SH-SY5Y (cell line): Measurements from ENCODE around the gene EPHB2.
A peak's percentile ranks its signal among the peaks of the same experiment; 100 is the strongest.

Experiments
- GATA2 ChIP-seq: IDR thresholded peaks from 2 replicates; pipeline ENCODE4 v1.6.1; 2011; ENCODE audit warnings: mild to moderate bottlenecking, low read depth, low read length
- GATA3 ChIP-seq: IDR thresholded peaks from 2 replicates; pipeline ENCODE4 v1.6.1; 2011; ENCODE audit warnings: low read depth, mild to moderate bottlenecking, low read length, moderate library complexity

Gene EPHB2

DNA sequence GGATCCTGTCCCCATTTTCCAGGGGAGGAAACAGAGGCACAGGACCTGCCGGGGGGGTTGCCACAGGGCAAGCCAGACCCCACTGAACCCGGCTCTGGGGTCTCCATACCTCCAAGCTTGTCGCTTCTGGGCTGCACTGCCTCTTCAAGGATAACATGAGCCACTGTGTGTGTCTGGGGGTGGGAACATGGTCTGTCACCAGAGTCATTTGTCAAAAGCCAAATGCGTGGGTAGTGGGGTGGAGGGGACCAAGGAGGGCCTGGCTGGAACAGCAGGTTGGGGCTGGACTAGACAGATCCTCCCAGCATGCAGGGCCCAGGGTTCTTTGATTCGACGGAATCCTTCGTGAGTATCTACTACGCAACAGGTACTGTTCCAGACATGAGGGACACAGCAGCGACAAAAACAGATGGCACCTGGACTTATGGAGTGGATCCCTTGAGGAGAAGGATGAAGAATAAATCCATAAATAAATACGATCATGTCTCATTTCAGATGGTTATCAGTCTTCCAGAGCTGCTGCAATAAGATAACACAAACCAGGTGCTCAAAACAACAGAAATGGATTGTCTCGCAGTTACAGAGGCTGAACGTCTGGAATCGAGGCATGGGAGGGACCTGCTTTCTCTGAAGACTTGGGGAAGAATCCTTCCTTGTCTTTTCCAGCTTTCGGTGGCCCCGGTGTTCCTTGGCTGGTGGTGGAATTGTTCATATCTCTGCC, 28.9 kb upstream of the EPHB2 start:
- TF ChIP-seq GATA2 = peak; percentile 94
- TF ChIP-seq GATA3 = no peak; the same call in 1 of the 2 replicates

DNA sequence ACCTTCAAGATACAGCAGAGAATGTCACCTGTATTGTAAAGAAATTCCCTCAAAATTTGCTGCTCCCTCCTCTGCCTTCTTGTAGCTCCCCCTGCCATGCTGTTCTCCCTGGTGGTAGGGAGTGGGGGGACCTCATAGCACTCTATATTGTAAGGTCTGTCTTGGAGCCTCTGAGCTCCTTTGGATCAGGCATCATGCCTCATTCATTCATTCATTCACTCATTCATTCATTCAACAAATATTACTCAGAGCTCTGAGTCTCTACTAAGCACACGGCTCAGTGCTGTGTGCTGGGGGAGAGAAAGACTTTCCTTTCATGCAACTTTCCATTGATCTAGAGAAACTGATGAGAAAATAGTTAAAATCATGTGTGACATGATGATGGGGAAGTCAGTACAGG, 27.1 kb upstream of the EPHB2 start:
- no peak for TF ChIP-seq GATA2
- no peak for TF ChIP-seq GATA3

DNA sequence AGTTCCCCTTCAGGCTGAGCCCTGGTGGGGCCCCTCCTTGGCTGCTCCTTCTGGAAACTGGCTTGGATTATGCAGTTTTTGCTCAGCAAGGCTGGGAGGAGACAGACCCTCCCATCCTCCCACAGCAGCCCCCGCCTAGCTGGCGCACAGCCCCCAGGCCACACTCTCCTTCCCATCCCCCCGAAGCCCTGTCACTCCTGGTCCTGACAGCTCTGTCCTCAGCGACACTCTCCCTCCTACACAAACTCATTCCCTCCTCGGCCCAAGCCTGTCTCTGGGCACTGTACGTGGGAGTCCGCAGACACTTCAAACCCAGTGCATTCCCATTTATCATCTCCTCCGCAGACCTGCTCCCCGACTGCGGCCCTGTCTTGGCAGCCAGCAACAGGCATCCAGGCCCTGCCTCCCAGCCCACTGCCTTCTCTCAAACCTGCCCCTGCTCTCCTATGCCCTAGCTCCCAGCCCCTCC, 25.0 kb upstream of the EPHB2 start:
- TF ChIP-seq GATA2 (no peak), GATA3 (no peak)

DNA sequence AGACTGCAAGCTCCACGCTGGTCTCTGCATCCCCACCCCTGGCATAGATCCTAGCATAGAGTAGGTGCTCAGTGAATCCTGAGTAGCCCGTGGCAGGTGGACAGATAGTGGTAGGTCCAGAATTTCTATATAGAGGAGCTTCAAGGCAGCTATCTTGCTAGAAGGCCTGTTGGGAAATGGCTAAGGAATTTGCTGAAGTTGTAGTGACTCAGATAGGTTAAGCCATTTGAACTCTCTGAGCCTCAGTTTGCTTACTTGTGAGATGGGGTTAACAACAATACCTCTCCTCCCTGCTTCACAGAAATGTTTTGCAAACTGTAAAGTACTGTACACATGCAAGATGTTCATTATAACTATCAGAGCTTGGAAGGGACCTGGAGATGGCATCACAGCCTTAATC, 23.4 kb upstream of the EPHB2 start:
- TF ChIP-seq GATA2 (no peak), GATA3 (no peak)

DNA sequence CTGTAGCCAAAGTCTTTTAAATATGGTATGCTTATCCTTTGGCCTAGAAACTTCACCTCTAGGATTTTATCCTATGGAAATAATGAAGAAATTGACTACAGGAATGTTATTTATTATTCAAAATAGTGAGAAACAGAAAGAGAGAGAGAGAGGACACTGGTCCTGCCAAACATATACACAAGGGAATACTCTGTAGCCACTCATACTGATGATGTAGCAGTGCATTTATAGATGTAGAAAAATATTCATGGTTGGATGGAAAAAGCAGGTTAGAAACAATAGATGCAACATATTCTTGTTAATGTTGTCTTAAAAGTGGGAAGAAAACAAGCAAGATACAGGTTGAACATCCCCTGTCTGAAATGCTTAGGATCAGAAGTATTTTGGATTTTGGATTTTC, 22.2 kb upstream of the EPHB2 start:
- TF ChIP-seq GATA3 = no peak
- no peak for TF ChIP-seq GATA2

DNA sequence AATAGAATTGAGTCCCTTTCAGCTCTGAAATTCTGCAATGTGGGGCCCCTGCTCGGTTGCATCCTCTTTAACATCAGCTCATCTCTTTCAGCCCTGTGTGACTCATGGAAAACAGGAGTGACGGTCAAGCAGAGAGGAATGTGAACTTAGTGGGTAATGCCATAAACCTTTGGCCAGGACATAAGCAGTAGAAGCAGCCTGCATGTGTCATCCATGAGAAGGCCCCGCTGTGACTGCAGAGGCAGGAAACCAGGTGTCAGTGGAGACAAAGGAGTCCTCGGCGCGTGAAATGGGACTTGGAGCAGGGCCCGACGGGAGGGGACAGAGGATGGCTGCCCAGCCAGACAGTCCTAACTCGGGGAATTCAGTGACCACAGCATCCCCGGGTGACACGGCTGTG, 21.1 kb upstream of the EPHB2 start:
- no peak for TF ChIP-seq GATA2
- TF ChIP-seq GATA3 = no peak

DNA sequence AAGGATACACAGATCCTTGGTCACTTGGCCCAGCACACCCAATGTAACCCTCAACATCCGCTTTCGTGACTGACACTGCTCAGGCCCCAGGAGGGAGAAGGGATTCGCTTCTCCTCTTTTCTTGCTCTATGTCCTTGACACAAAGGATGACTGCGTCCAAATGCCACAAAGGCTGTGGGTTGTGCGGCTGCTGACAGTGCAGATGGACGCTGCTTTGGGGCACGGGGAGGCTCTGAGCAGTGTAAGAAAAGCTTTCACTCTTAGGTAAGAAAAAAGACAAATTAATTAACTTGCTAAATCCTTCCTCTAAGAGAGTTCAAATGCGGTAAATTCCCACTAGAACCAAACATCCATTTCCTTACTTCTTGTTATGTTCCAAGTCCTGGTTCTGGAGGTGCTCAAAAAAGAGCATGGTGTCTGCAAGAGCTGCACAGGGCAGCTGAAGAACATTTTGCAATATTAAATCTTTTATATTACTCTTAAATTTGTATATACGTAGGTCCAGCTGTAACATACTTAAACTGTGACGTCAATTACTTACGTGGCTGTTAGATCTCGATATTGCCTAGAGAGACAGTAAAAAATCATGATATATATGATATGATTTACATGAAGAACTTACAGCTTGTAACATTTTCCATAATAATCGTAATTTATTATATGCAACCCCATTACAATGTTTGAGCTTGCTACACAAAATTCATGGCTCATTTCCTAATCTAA, 19.4 kb upstream of the EPHB2 start:
- TF ChIP-seq GATA2 (no peak), GATA3 (no peak)

DNA sequence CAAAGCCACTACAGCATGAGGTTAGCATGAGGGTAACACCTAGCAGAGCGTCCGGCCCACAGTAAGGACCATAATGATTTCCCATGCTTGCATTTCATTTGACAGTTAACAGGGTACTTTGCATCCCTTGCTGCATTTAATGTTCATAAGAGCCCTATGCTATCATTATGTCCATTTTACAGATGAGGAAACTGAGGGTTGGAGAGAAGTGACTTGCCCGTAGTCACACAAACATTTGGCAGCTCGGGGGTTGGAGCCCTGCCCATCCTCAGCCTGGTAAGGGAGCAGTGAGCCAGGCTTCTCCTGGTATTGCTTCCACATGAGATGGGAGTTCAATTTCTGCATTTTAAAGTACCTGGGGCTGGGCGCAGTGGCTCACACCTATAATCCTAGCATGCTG, 16.5 kb upstream of the EPHB2 start:
- TF ChIP-seq GATA3 = no peak
- no peak for TF ChIP-seq GATA2

DNA sequence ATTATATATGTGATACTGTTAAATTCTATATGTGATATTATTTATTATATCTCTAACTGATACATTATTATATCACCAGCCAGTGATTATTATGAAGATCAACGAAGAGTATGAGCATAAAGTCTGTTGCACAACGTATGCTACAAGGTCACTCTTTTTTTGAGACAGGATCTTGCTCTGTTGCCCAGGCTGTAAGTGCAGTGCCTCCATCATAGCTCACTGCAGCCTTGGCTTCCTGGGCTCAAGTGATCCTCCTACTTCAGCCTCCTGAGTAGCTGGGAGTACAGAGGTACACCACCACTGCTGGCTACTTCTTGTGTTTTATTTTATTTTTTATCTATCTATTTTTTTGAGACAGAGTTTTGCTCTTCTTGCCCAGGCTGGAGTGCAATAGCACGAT, 14.0 kb upstream of the EPHB2 start:
- TF ChIP-seq GATA3 (no peak), GATA2 (no peak)

DNA sequence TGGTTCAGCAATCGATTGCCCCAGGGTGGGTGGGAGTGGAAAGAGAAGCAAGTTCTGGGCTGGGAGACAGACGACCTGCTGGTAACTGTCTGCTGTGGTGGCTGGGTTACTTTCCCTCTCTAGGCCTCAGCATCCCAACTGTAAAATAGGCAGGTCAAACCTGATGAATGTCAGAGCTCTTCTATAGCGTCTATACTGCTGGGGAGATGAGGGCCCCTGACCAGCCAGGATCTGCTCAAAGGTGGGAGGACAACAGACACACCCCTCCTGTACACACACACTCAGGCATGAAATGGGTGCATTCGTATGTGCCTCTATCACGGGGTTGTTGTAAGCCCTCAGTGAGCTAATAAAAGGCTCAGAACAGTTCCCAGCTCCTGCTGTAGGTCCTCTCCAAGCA, 12.7 kb upstream of the EPHB2 start:
- TF ChIP-seq GATA3 = no peak
- TF ChIP-seq GATA2 = no peak

DNA sequence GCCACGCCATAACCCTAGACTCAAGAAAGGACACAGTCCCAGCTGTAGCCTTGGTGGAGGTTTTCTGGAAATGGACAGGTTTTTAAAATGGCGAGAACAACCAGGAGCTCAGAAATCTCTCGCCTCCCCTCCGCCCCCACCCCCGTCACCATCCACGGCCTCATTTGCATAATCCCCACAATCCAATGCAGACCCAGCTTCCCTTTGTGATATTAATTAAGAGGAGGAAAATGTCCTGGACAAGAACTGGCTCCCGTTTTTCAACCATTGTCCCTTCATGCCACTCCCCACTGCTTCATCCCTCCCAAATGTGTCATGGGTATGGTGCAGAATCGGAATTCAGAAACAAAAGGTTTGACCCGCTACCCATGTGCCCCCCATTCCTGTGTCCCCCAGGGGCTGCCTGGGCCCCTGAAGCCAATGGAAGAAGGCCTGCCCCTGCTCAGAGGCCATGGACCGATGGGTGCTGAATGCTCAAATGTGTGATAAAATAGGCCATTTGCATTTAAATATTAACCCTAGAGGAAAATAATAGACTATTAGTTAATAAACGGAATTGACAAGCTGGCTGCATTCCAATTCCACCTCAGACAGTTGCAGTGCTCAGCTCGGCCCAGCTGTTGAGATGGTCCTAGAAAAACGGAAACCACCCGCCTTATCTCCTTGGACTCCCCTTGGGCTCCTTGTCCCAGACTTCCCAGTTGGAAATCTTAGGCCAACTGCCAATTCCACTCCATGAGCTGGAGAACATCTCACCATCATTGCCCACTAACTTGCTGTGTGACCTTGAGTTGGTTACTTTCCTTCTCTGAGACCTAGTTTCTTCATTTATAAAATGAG, 10.7 kb upstream of the EPHB2 start:
- TF ChIP-seq GATA2 (no peak), GATA3 (no peak)

DNA sequence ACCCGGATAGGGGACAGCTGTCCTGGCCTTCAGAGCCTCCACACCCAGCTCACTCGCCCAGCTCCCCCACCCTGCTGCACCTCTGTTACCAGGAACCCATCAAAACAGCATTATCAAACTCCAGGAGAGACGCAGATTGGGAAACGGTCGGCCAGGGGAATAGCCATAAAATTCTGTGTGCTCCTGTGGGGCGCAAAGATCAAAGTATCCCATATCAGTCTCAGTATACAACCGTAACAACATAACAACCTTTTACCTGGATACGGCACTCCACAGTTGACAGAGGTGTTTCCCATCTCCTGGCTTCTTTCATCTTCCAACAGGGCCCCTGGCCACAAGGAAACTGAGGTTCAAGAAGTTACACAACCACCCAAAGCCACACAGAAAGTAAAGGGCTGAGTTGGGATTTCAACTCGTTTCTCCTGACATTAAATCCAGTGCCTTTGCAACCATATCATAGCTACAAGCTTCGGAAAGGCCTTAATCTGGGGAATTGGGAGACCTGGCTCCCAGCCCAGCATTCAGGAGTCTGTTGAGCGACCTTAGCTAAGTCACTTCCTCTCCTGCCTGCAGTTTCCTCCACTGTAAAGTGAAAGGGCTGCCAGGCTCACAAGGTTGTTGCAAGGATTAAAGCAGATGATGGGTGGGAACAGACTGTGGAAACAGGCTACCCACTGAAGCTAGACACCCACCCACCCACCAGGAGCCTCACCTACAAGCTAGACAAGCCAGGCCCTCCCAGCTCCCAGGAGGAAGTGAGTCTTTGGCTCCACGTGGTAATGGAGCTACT, 8.1 kb upstream of the EPHB2 start:
- TF ChIP-seq GATA3 (no peak), GATA2 (no peak)

DNA sequence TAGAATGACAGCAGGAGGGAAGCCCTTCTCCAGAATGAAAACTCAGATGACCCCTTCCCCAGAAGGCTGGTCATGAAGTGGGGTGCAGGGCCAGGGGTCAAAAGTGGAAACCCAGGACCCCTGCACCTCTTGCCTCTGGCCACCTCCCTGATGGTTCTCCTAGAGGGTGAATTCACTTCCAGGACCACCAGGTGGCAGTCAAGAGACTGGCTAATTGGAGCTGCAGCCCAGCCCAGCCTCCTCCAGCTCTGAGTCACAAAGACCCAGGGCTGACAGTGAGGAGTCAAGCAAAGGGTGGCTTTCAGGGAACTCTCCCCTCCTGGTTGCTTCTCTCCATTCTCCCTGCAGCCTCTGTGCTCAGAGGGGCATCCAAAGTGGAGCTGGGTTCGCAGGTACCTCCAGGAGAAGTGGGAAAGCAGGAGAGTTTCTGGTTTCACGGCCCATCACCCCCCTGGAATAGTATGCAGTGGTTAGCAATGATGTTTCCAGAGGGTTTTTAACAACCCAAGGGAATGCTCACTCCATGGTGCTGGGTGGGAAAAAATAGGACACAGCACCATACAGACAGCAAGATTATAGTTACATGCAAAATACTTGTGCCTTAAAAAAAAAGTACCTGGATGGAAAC, 6.1 kb upstream of the EPHB2 start:
- TF ChIP-seq GATA3 (no peak), GATA2 (no peak)
